HCT116 (cell line): ENCODE results near the gene ACER2. TPM values are rescaled to one million over a fixed set of nuclear protein-coding genes. Genes with fewer than 3 reads are reported as not detected.

ENCODE experiments used
- ATAC-seq: fragments of 200-7000 bp; cut with Tn5 transposase; 2 replicates; pipeline ENCODE4 v1.9.1; 2020; ENCODE audit warnings: mild to moderate bottlenecking, moderate library complexity
- BruUV-seq: library from RNA; stranded (reverse); fragments of 400-500 nt; replicated peaks from 2 replicates; lab custom pipeline; 2021; lab: Mats Ljungman, UMichigan
- CTCF ChIA-PET: fragments of 300-600 bp; sonication (Branson Sonifier 250); formaldehyde crosslinking; loops from one replicate; lab custom pipeline; 2021; ENCODE audit warnings: antibody characterized with exemption; lab: Charles Lee
- POLR2A ChIA-PET: fragments of 300-600, 350-600 bp; sonication (Branson Sonifier 250); formaldehyde crosslinking; loops from one replicate; lab custom pipeline; 2021; ENCODE audit warnings: antibody characterized with exemption; lab: Charles Lee
- RAD21 ChIA-PET, 2 experiments: fragments of 300-600 bp; sonication (Branson Sonifier 250); formaldehyde crosslinking; loops; one replicate each; lab custom pipeline; 2023; ENCODE audit warnings: low total read pairs in 2 of 2; ENCODE audit not compliant: uncharacterized antibody in 2 of 2, unreplicated experiment in 2 of 2, low non-redundant PET in 1 of 2; lab: Charles Lee
- DNase-seq: peaks from one replicate; pipeline ENCODE4 v3.0.0-alpha.2; 2010; ENCODE audit warnings: low read depth, low spot score
- H2AFZ ChIP-seq: fragments of 200-600 bp; shearing (Covaris generic), sonication (generic); 2 replicates; pipeline ENCODE4 v1.6.1; 2017; ENCODE audit warnings: low read depth, mixed run types, mixed read lengths, antibody characterized with exemption, low read length; ENCODE audit not compliant: poor library complexity, severe bottlenecking
- H3K27ac ChIP-seq: 2 replicates; pipeline ENCODE4 v1.5.1; 2012; ENCODE audit warnings: low read depth, low read length
- H3K27me3 ChIP-seq: fragments of 200-600 bp; sonication (generic); 2 replicates; pipeline ENCODE4 v1.6.1; 2016; ENCODE audit warnings: mixed run types, low read length, mixed read lengths; ENCODE audit not compliant: insufficient read depth
- H3K36me3 ChIP-seq, 2 experiments: fragments of 200-500 bp in 1 of 2; fragments of 200-600 bp in 1 of 2; sonication (Bioruptor generic) in 1 of 2; sonication (generic) in 1 of 2; 2 replicates each; pipeline versions ENCODE4 v1.5.1 to v1.6.1; 2014 to 2016; ENCODE audit warnings: low read length in 2 of 2, inconsistent platforms in 1 of 2, mixed read lengths in 1 of 2, mixed run types in 1 of 2; ENCODE audit not compliant: insufficient read depth in 2 of 2, control insufficient read depth in 1 of 2
- H3K4me1 ChIP-seq, 2 experiments: fragments of 200-600 bp in 1 of 2; sonication (generic) in 1 of 2; 2 replicates each; pipeline versions ENCODE4 v1.5.1 to v1.6.1; 2012 to 2017; ENCODE audit warnings: low read length in 2 of 2, inconsistent platforms in 1 of 2, mild to moderate bottlenecking in 1 of 2, mixed read lengths in 1 of 2, mixed run types in 1 of 2, moderate library complexity in 1 of 2; ENCODE audit not compliant: insufficient read depth in 2 of 2, control insufficient read depth in 1 of 2
- H3K4me2 ChIP-seq: fragments of 200-600 bp; sonication (generic); 2 replicates; pipeline ENCODE4 v1.6.1; 2017; ENCODE audit warnings: mixed run types, low read length, mixed read lengths
- H3K4me3 ChIP-seq, 2 experiments: fragments of 200-600 bp in 1 of 2; sonication (generic) in 1 of 2; replicated peaks in 1 of 2; 2 replicates each; pipeline ENCODE4 v1.5.1; 2011 to 2016; ENCODE audit warnings: low read length in 2 of 2, control low read depth in 1 of 2, low read depth in 1 of 2, mild to moderate bottlenecking in 1 of 2, mixed read lengths in 1 of 2, mixed run types in 1 of 2
- H3K79me2 ChIP-seq: fragments of 200-600 bp; sonication (generic); 2 replicates; pipeline ENCODE4 v1.6.1; 2017; ENCODE audit warnings: mild to moderate bottlenecking, mixed run types, low read length, moderate library complexity, mixed read lengths; ENCODE audit not compliant: insufficient read depth
- H3K9ac ChIP-seq: fragments of 200-600 bp; sonication (generic); 2 replicates; pipeline ENCODE4 v1.6.1; 2016; ENCODE audit warnings: low read length, mixed read lengths
- H3K9me2 ChIP-seq: fragments of 200-600 bp; sonication (generic), shearing (Covaris generic); 2 replicates; pipeline ENCODE4 v1.6.1; 2017; ENCODE audit warnings: mixed run types, mild to moderate bottlenecking, moderate library complexity; ENCODE audit not compliant: insufficient read depth
- H3K9me3 ChIP-seq, 2 experiments: fragments of 200-500 bp in 1 of 2; fragments of 200-600 bp in 1 of 2; sonication (Bioruptor generic) in 1 of 2; sonication (generic) in 1 of 2; 2 replicates each; pipeline ENCODE4 v1.6.1; 2014 to 2017; ENCODE audit warnings: low read length in 2 of 2, mixed read lengths in 2 of 2, inconsistent platforms in 1 of 2, low read depth in 1 of 2, mild to moderate bottlenecking in 1 of 2, mixed run types in 1 of 2, moderate library complexity in 1 of 2; ENCODE audit not compliant: control insufficient read depth in 1 of 2, insufficient read depth in 1 of 2
- H4K20me1 ChIP-seq: fragments of 200-600 bp; sonication (generic), shearing (Covaris generic); 2 replicates; pipeline ENCODE4 v1.6.1; 2017; ENCODE audit warnings: mixed run types, mild to moderate bottlenecking, moderate library complexity; ENCODE audit not compliant: insufficient read depth
- CBX3 ChIP-seq: IDR thresholded peaks from 2 replicates; pipeline ENCODE4 v1.6.1; 2012; ENCODE audit warnings: low read depth
- EZH2phosphoT487 ChIP-seq: fragments of 200-600 bp; IDR thresholded peaks from 2 replicates; pipeline ENCODE4 v1.6.1; 2018; ENCODE audit warnings: antibody characterized with exemption, borderline replicate concordance
- JUND ChIP-seq: IDR thresholded peaks from 2 replicates; pipeline ENCODE4 v1.6.1; 2012
- POLR2AphosphoS5 ChIP-seq: IDR thresholded peaks from 2 replicates; pipeline ENCODE4 v1.6.1; 2011; ENCODE audit warnings: mild to moderate bottlenecking, low read depth, low read length, moderate library complexity
- SRF ChIP-seq: IDR thresholded peaks from 2 replicates; pipeline ENCODE4 v1.6.1; 2012; ENCODE audit warnings: low read depth
- TCF7L2 ChIP-seq: IDR thresholded peaks from 2 replicates; pipeline ENCODE4 v1.7.0; 2011; ENCODE audit warnings: borderline replicate concordance, inconsistent platforms; ENCODE audit not compliant: insufficient read depth, insufficient read length; ENCODE audit errors: extremely low read depth
- ZFX ChIP-seq: fragments of 450-650 bp; IDR thresholded peaks from 2 replicates; pipeline ENCODE4 v1.6.1; 2017
- intact Hi-C: fragments of 100-400 bp; cut with micrococcal nuclease; formaldehyde crosslinking; loops from 2 replicates; pipeline ENCODE4 v1.10.0; 2022
- total RNA-seq: library from RNA; stranded (reverse); gene quantifications from one replicate; pipeline ENCODE4 v1.2.1, GENCODE V29; 2021; ENCODE audit not compliant: unreplicated experiment
- TF ChIP-seq, protein P1 (sequence below), 3 experiments: fragments of 200-600 bp in 1 of 3; sonication (generic) in 1 of 3; IDR thresholded peaks in 2 of 3; conservative IDR thresholded peaks in 1 of 3; 2 replicates each; pipeline ENCODE4 v1.5.1; 2012 to 2017; ENCODE audit warnings: low read depth in 2 of 3, low read length in 2 of 3, antibody characterized with exemption in 1 of 3, borderline replicate concordance in 1 of 3, control low read depth in 1 of 3, mild to moderate bottlenecking in 1 of 3, mixed read lengths in 1 of 3, mixed run types in 1 of 3, moderate library complexity in 1 of 3; ENCODE audit not compliant: insufficient read depth in 1 of 3
- TF ChIP-seq, protein P2 (sequence below): IDR thresholded peaks from 2 replicates; pipeline ENCODE4 v1.6.1; 2011; ENCODE audit warnings: mild to moderate bottlenecking, low read length, moderate library complexity; ENCODE audit not compliant: insufficient replicate concordance; ENCODE audit errors: extremely low read depth
- TF ChIP-seq, protein P3 (sequence below): IDR thresholded peaks from 2 replicates; pipeline ENCODE4 v1.6.1; 2012

ACER2 gene
- total RNA-seq, 1 experiment from 2014 or later, result 4.3 TPM

DNA sequence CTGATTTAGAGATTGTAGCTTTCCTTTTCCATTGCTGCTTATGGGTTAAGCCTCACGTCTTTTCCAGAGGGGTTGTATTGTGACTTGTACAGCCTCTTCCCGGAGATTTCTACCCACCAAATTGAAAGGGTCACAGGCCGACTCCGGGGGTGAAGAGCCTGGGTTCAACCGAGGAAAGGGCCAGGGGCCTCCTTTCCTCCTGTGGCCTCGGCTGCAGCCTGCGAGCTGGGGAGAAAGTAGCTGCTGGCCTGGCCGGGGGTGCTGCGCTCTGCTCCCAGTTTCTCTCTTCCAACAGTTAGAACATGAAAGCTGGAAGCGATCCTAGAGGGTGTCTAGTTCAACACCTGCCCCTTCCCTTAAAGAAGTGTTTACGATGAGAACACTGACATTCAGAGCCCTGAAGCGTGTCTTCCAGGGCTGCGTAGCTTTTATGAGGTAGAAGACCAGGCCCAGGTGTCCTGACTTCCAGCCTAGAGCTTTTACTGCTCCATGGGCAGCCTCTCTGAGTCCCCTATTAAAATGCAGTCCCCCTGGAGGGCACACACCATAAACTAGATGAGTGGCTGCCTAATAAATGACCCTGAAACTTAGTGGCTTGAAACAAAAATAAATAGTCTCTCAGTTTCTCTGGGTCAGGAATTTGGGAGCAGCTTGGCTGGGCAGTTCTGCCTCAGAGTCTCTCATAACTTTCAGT lies 56.9 kb downstream of the ACER2 start:
- H2AFZ ChIP-seq, result no peak overlapping the region
- POLR2A ChIA-PET, result interaction anchor here (1.4 kb wide), 1 partner anchor 10 kb away, joined by 3 read pairs; no protein-coding TSS in a partner anchor
- RAD21 ChIA-PET, result interaction anchor here (0.8 to 0.9 kb wide), 2 partner anchors 14 to 457 kb away, joined by 3 to 4 read pairs; no protein-coding TSS in a partner anchor
- no peaks in the 10 kb centered on the region for H3K36me3 ChIP-seq
- CTCF ChIA-PET, result interaction anchor here (0.6 to 2.8 kb wide), 23 partner anchors 8 to 1152 kb away, joined by 3 to 16 read pairs (median 4); partner anchors contain the start of gene RRAGA
- H3K9me3 ChIP-seq, result no peaks in the 10 kb centered on the region
- H3K9ac ChIP-seq, result no peak overlapping the region
- no TSS peak for BruUV-seq
- no peaks in the 10 kb centered on the region for H4K20me1 ChIP-seq
- H3K4me2 ChIP-seq, result peak overlapping the region; percentile 70; the same call in 1 of the 2 replicates
- ATAC-seq (no peak), DNase-seq (no peak)
- H3K9me2 ChIP-seq, result no peaks in the 10 kb centered on the region
- intact Hi-C loops, result no loop called here
- H3K79me2 ChIP-seq, result no peaks in the 10 kb centered on the region
- H3K27me3 ChIP-seq, result no peaks in the 10 kb centered on the region
- H3K27ac ChIP-seq, result no peak overlapping the region
- no peak overlapping the region for H3K4me3 ChIP-seq
- peaks cover 0 to 3% of the 10 kb centered on the region in 2 experiments; a peak in 1 of 4 replicates for H3K4me1 ChIP-seq
- no peak for TF ChIP-seq EZH2phosphoT487
- TF ChIP-seq, protein P1, sequence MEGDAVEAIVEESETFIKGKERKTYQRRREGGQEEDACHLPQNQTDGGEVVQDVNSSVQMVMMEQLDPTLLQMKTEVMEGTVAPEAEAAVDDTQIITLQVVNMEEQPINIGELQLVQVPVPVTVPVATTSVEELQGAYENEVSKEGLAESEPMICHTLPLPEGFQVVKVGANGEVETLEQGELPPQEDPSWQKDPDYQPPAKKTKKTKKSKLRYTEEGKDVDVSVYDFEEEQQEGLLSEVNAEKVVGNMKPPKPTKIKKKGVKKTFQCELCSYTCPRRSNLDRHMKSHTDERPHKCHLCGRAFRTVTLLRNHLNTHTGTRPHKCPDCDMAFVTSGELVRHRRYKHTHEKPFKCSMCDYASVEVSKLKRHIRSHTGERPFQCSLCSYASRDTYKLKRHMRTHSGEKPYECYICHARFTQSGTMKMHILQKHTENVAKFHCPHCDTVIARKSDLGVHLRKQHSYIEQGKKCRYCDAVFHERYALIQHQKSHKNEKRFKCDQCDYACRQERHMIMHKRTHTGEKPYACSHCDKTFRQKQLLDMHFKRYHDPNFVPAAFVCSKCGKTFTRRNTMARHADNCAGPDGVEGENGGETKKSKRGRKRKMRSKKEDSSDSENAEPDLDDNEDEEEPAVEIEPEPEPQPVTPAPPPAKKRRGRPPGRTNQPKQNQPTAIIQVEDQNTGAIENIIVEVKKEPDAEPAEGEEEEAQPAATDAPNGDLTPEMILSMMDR (IDR thresholded peaks at IDR 0.05 in 2 of 3, conservative IDR thresholded peaks at IDR 0.05 in 1 of 3; ENCODE audit: borderline replicate concordance in 1 of 3, insufficient read depth in 1 of 3, low read depth in 2 of 3, low read length in 2 of 3), result no peak

DNA sequence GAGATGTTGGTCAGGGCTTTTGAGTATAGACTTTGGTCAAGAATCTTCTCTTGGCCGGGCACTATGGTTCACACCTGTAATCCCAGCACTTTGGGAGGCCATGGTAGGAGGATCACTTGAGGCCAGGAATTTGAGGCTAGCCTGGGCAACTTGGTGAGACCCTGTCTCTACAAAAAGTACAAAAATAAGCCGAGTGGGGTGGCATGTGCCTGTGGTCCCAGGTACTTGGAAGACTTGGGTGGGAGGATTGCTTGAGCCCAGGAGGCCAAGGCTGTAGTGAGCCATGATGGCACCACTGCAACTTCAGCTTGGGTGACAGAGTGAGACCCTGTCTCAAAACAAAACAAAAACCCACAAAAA lies 57.5 kb downstream of the ACER2 start:
- Histone ChIP-seq H3K9me3 (no peaks in the 10 kb centered on the region), H3K9me2 (no peaks in the 10 kb centered on the region), H3K27ac (no peak overlapping the region), H3K27me3 (no peaks in the 10 kb centered on the region), H3K4me2 (no peak overlapping the region), H3K4me1 (peaks cover 0 to 3% of the 10 kb centered on the region in 2 experiments; a peak in 1 of 4 replicates), H3K4me3 (no peak overlapping the region), H4K20me1 (no peaks in the 10 kb centered on the region), H3K79me2 (no peaks in the 10 kb centered on the region), H3K36me3 (no peaks in the 10 kb centered on the region), H3K9ac (no peak overlapping the region), H2AFZ (no peak overlapping the region)
- intact Hi-C loops, result no loop called here
- DNase-seq (no peak), ATAC-seq (no peak)
- CTCF ChIA-PET, result interaction anchor here (1.7 to 2.8 kb wide), 3 partner anchors 27 to 463 kb away, joined by 5 to 16 read pairs (median 8); no protein-coding TSS in a partner anchor
- POLR2A ChIA-PET, result no interaction called here
- TF ChIP-seq, protein P2, sequence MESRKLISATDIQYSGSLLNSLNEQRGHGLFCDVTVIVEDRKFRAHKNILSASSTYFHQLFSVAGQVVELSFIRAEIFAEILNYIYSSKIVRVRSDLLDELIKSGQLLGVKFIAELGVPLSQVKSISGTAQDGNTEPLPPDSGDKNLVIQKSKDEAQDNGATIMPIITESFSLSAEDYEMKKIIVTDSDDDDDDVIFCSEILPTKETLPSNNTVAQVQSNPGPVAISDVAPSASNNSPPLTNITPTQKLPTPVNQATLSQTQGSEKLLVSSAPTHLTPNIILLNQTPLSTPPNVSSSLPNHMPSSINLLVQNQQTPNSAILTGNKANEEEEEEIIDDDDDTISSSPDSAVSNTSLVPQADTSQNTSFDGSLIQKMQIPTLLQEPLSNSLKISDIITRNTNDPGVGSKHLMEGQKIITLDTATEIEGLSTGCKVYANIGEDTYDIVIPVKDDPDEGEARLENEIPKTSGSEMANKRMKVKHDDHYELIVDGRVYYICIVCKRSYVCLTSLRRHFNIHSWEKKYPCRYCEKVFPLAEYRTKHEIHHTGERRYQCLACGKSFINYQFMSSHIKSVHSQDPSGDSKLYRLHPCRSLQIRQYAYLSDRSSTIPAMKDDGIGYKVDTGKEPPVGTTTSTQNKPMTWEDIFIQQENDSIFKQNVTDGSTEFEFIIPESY, result no peak
- no peak for TF ChIP-seq POLR2AphosphoS5
- no peak for TF ChIP-seq SRF
- no peak for TF ChIP-seq TCF7L2
- TF ChIP-seq ZFX, result no peak
- TF ChIP-seq, protein P3, sequence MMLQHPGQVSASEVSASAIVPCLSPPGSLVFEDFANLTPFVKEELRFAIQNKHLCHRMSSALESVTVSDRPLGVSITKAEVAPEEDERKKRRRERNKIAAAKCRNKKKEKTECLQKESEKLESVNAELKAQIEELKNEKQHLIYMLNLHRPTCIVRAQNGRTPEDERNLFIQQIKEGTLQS, result no peak
- TF ChIP-seq CBX3, result no peak
- TF ChIP-seq JUND, result no peak
- RAD21 ChIA-PET, result no interaction called here
- no TSS peak for BruUV-seq
